GM21360 (cell line): ENCODE data around the gene SANBR.
"Not testable (repeated sequence)": the region's sequence is repeated elsewhere in the genome, so short reads cannot be mapped to it uniquely, and the experiment has no call there.

Experiments
- ATAC-seq: cut with Tn5 transposase; IDR thresholded peaks from one replicate; pipeline ENCODE4 v1.9.1; 2021; ENCODE audit warnings: mild to moderate bottlenecking, moderate library complexity; ENCODE audit not compliant: unreplicated experiment

The SANBR gene

GRCh38 chr2:61065714-61066709, at the start of gene SANBR:
SANBR (plus strand) TSS chr2:61065871; CDS start chr2:61070351, 4,480 bp downstream.
- ATAC-seq = peak; percentile 89

GRCh38 chr2:61015976-61016375, 49.7 kb upstream of the SANBR start:
- ATAC-seq = no peak

GRCh38 chr2:61016392-61017002, 49.2 kb upstream of the SANBR start:
- ATAC-seq = peak; percentile 18

GRCh38 chr2:61017003-61017555, 48.6 kb upstream of the SANBR start:
- peak; percentile 47 for ATAC-seq

GRCh38 chr2:61017556-61018317, 47.9 kb upstream of the SANBR start, which contains the start of the genes PEX13 and PUS10:
PEX13 (plus strand) TSS chr2:61017720; CDS start chr2:61017760, 40 bp downstream.
PUS10 (minus strand) TSS chr2:61018255; CDS start chr2:61011890, 6,365 bp downstream.
- ATAC-seq = peak; percentile 71

- no peak for ATAC-seq
Observed at GRCh38 chr2:61018318-61018755, 47.3 kb upstream of the SANBR start.

GRCh38 chr2:61018798-61019197, 46.9 kb upstream of the SANBR start:
- no peak for ATAC-seq

GRCh38 chr2:61021228-61021660, 44.4 kb upstream of the SANBR start:
- no peak for ATAC-seq

- no peak for ATAC-seq
Observed at GRCh38 chr2:61023670-61024069, 42.0 kb upstream of the SANBR start.

GRCh38 chr2:61029533-61029932, 36.1 kb upstream of the SANBR start:
- no peak for ATAC-seq

GRCh38 chr2:61034592-61034991, 31.1 kb upstream of the SANBR start:
- ATAC-seq = not testable (repeated sequence)

- ATAC-seq = not testable (repeated sequence)
Observed at GRCh38 chr2:61036643-61037042, 29.0 kb upstream of the SANBR start.

- ATAC-seq = no peak
Observed at GRCh38 chr2:61042807-61043206, 22.9 kb upstream of the SANBR start.

GRCh38 chr2:61044636-61045035, 21.0 kb upstream of the SANBR start:
- ATAC-seq = no peak

GRCh38 chr2:61045226-61045625, 20.4 kb upstream of the SANBR start:
- no peak for ATAC-seq

- ATAC-seq = no peak
Observed at GRCh38 chr2:61045999-61046398, 19.7 kb upstream of the SANBR start.

- no peak for ATAC-seq
Observed at GRCh38 chr2:61055557-61055956, 10.1 kb upstream of the SANBR start.

- ATAC-seq = no peak
Observed at GRCh38 chr2:61057562-61057961, 8.1 kb upstream of the SANBR start.

GRCh38 chr2:61059382-61059781, 6.3 kb upstream of the SANBR start:
- ATAC-seq = no peak

- no peak for ATAC-seq
Observed at GRCh38 chr2:61074100-61074499, 8.4 kb downstream of the SANBR start.

GRCh38 chr2:61085883-61086282, 20.2 kb downstream of the SANBR start:
- ATAC-seq = no peak
